Measurements from ENCODE around the gene STARD8. TPM values are rescaled to one million over a fixed set of nuclear protein-coding genes. Genes with fewer than 3 reads are reported as not detected.

STARD8 gene
- total and polyA plus RNA-seq, 2 donors (not counting 3 experiments of a cell fraction or from before 2014, with no cell fraction given): 6.8 to 14.8 TPM

DNA sequence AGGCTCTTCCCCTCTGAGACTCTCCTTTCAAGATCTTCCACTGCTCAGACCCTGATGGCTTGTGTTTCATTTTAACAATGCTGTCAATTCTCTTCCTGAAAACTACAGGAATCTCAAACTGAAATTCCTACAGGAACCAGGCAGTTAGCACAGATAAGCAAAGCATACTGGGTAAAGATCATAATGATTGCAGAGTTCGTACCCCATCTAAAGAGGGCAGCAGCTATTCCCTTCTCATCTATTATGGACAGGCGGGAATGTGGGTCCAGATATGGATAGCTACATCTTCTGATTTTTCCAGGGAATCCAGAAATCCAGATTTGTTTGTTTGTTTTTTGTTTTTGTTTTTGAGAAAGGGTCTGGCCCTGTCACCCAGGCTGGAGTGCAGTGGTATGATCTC is 83.8 kb downstream of the STARD8 start:
- dilution Hi-C loops (cut with MboI; ENCODE audit: extremely low pct_ligation_motif_present, low sequenced_read_pairs): no loop called here
- no peaks in the 10 kb centered on the region for H3K79me2 ChIP-seq (ENCODE audit: control insufficient read depth, insufficient read depth, low read length)
- no peaks in the 10 kb centered on the region for H4K20me1 ChIP-seq (replicated peaks; ENCODE audit: control insufficient read depth, extremely low read depth, insufficient read depth, low read length)
- H3K36me3 ChIP-seq (ENCODE audit: control insufficient read depth in 2 of 2, extremely low read depth in 1 of 2, insufficient read depth in 2 of 2, low read length in 2 of 2): no peaks in the 10 kb centered on the region
- H3K27me3 ChIP-seq (ENCODE audit: control insufficient read depth in 2 of 2, insufficient read depth in 2 of 2, low read length in 2 of 2): no peaks in the 10 kb centered on the region
- no peak overlapping the region for H3K4me2 ChIP-seq (ENCODE audit: insufficient read depth, low read length)
- H3K9me1 ChIP-seq (replicated peaks; ENCODE audit: control insufficient read depth, extremely low read depth, insufficient read depth, low read length): no peaks in the 10 kb centered on the region
- H3K9ac ChIP-seq (replicated peaks; ENCODE audit: extremely low read depth, insufficient read depth, low read length): no peak overlapping the region
- TF ChIP-seq GATA2 (IDR thresholded peaks at IDR 0.05; ENCODE audit: insufficient read depth, insufficient read length, low read depth, low read length) (peak; percentile 13), POLR2AphosphoS5 (IDR thresholded peaks at IDR 0.05; ENCODE audit: insufficient read depth, low read depth, low read length) (no peak), FOS (IDR thresholded peaks at IDR 0.05; ENCODE audit: borderline replicate concordance, insufficient read depth, low read length) (no peak)
- TF ChIP-seq, protein P1, sequence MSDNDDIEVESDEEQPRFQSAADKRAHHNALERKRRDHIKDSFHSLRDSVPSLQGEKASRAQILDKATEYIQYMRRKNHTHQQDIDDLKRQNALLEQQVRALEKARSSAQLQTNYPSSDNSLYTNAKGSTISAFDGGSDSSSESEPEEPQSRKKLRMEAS (IDR thresholded peaks at IDR 0.05; ENCODE audit: insufficient read depth, insufficient read length): no peak
- ChIA-PET CTCF (interaction anchor here (1.3 to 2.7 kb wide), 5 partner anchors 21 to 656 kb away, joined by 3 to 21 read pairs (median 4); no protein-coding TSS in a partner anchor), POLR2A (interaction anchor here (1.8 kb wide), 1 partner anchor 97 kb away, joined by 5 read pairs; the partner anchor contains the start of gene EFNB1)
- H2AFZ ChIP-seq (ENCODE audit: low read depth, low read length): no peak overlapping the region
- BruUV-seq (replicated peaks): no TSS peak
- intact Hi-C loops (cut with micrococcal nuclease): no loop called here
- no peak overlapping the region for H3K27ac ChIP-seq (ENCODE audit: insufficient read depth, low read depth, low read length)
- DNase-seq (ENCODE audit: low read depth, low spot score) (peak; percentile 3), FAIRE-seq (peak; percentile 54)
- H3K9me3 ChIP-seq (replicated peaks; ENCODE audit: control insufficient read depth, insufficient read depth, low read length): no peaks in the 10 kb centered on the region
- no peaks in the 10 kb centered on the region for H3K4me1 ChIP-seq (ENCODE audit: control insufficient read depth, extremely low read depth, insufficient read depth, low read length)
- H3K4me3 ChIP-seq (replicated peaks in 1 of 3; ENCODE audit: insufficient read depth in 1 of 3, low read depth in 1 of 3, low read length in 3 of 3): no peak overlapping the region

DNA sequence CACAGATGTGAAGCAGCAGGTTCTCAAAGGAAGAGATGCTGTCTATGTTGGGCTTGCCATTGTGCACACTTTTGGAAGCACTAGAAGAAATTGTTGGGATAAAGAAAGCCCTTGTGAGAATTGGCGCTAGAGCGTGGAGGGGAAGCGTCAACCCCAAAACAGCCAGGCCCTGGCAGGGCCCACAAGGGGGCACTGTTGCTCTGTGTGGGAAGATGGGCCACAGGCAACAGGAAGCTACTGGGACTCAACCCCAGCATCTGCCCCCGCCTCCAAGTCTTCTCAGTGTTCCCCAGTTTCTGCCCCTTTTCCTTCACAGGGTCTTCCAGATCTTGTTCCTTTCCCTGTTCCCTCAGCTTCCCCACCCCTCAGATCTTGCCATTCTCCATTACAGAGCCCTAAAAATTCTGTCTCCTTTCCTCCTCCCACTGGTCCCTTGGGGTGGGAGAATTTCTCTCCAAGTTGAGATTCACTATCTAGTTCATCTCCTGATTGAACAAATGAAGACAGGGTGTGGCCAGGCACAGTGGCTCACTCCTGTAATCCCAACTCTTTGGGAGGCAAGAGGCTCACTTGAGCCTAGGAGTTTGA is 85.5 kb downstream of the STARD8 start:
- H2AFZ ChIP-seq (ENCODE audit: low read depth, low read length): no peak overlapping the region
- no peaks in the 10 kb centered on the region for H3K36me3 ChIP-seq (ENCODE audit: control insufficient read depth in 2 of 2, extremely low read depth in 1 of 2, insufficient read depth in 2 of 2, low read length in 2 of 2)
- no peak overlapping the region for H3K4me2 ChIP-seq (ENCODE audit: insufficient read depth, low read length)
- dilution Hi-C loops (cut with MboI; ENCODE audit: extremely low pct_ligation_motif_present, low sequenced_read_pairs) (no loop called here), intact Hi-C loops (cut with micrococcal nuclease) (loop anchor here (1.0 to 2.0 kb wide), 3 partner anchors 74 to 553 kb away; no protein-coding TSS in a partner anchor)
- no peak overlapping the region for H3K27ac ChIP-seq (ENCODE audit: insufficient read depth, low read depth, low read length)
- no peaks in the 10 kb centered on the region for H3K4me1 ChIP-seq (ENCODE audit: control insufficient read depth, extremely low read depth, insufficient read depth, low read length)
- no peaks in the 10 kb centered on the region for H3K27me3 ChIP-seq (ENCODE audit: control insufficient read depth in 2 of 2, insufficient read depth in 2 of 2, low read length in 2 of 2)
- H3K9me3 ChIP-seq (replicated peaks; ENCODE audit: control insufficient read depth, insufficient read depth, low read length): no peaks in the 10 kb centered on the region
- H3K79me2 ChIP-seq (ENCODE audit: control insufficient read depth, insufficient read depth, low read length): no peaks in the 10 kb centered on the region
- no TSS peak for BruUV-seq (replicated peaks)
- H3K9me1 ChIP-seq (replicated peaks; ENCODE audit: control insufficient read depth, extremely low read depth, insufficient read depth, low read length): no peaks in the 10 kb centered on the region
- no peak overlapping the region for H3K4me3 ChIP-seq (replicated peaks in 1 of 3; ENCODE audit: insufficient read depth in 1 of 3, low read depth in 1 of 3, low read length in 3 of 3)
- H4K20me1 ChIP-seq (replicated peaks; ENCODE audit: control insufficient read depth, extremely low read depth, insufficient read depth, low read length): no peaks in the 10 kb centered on the region
- H3K9ac ChIP-seq (replicated peaks; ENCODE audit: extremely low read depth, insufficient read depth, low read length): no peak overlapping the region
- FAIRE-seq (peak; percentile 76), DNase-seq (ENCODE audit: low read depth, low spot score) (peak; percentile 12)
- TF ChIP-seq, protein P2, sequence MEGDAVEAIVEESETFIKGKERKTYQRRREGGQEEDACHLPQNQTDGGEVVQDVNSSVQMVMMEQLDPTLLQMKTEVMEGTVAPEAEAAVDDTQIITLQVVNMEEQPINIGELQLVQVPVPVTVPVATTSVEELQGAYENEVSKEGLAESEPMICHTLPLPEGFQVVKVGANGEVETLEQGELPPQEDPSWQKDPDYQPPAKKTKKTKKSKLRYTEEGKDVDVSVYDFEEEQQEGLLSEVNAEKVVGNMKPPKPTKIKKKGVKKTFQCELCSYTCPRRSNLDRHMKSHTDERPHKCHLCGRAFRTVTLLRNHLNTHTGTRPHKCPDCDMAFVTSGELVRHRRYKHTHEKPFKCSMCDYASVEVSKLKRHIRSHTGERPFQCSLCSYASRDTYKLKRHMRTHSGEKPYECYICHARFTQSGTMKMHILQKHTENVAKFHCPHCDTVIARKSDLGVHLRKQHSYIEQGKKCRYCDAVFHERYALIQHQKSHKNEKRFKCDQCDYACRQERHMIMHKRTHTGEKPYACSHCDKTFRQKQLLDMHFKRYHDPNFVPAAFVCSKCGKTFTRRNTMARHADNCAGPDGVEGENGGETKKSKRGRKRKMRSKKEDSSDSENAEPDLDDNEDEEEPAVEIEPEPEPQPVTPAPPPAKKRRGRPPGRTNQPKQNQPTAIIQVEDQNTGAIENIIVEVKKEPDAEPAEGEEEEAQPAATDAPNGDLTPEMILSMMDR (IDR thresholded peaks at IDR 0.05; ENCODE audit: extremely low read depth in 1 of 2, insufficient read depth in 1 of 2, low read depth in 1 of 2, low read length in 2 of 2): peak; percentile 58 to 69
- no peak for TF ChIP-seq GATA2 (IDR thresholded peaks at IDR 0.05; ENCODE audit: insufficient read depth, insufficient read length, low read depth, low read length)
- ChIA-PET CTCF (interaction anchor here (0.6 to 2.8 kb wide), 16 partner anchors 9 to 654 kb away, joined by 3 to 24 read pairs (median 4); partner anchors contain the start of gene EFNB1), POLR2A (no interaction called here)
